HFFc6 (cell line): ENCODE measurements around the gene SLC66A2. TPM values are rescaled to one million over a fixed set of nuclear protein-coding genes. Genes with fewer than 3 reads are reported as not detected.

Experiments used
- DNase-seq: peaks from one replicate; pipeline ENCODE4 v3.0.0-alpha.2; 2018
- H3K27ac Mint-ChIP-seq: 2 replicates; pipeline ENCODE4 v1.8.0; 2020; ENCODE audit warnings: mild to moderate bottlenecking, mixed read lengths
- H3K27me3 Mint-ChIP-seq: 2 replicates; pipeline ENCODE4 v1.8.0; 2021; ENCODE audit warnings: mild to moderate bottlenecking, moderate library complexity, mixed read lengths; ENCODE audit not compliant: insufficient read depth
- H3K36me3 Mint-ChIP-seq: 2 replicates; pipeline ENCODE4 v1.8.0; 2021; ENCODE audit warnings: low read depth, mixed read lengths
- H3K4me1 Mint-ChIP-seq: 2 replicates; pipeline ENCODE4 v1.8.0; 2020; ENCODE audit warnings: low read depth, mixed read lengths
- H3K4me3 Mint-ChIP-seq: 2 replicates; pipeline ENCODE4 v1.8.0; 2020; ENCODE audit warnings: mild to moderate bottlenecking, moderate library complexity, mixed read lengths
- H3K9me3 Mint-ChIP-seq: 2 replicates; pipeline ENCODE4 v1.8.0; 2020; ENCODE audit warnings: mild to moderate bottlenecking, mixed read lengths
- total RNA-seq, 6 experiments: library from RNA; stranded (reverse); fragmentation: NEBNext Ultra II Directional; extraction: Animal tissue kit (Norgen Biotek cat#: 25700); gene quantifications; 2 replicates in 1 of 6; 3 replicates in 5 of 6; pipeline ENCODE4 v1.2.3, GENCODE V29; 2021
- TF ChIP-seq, protein P1 (sequence below): fragments of 200-600 bp; sonication (generic); IDR thresholded peaks from 2 replicates; pipeline ENCODE4 v1.5.0; 2021; ENCODE audit warnings: antibody characterized with exemption, mild to moderate bottlenecking

Gene SLC66A2
- total RNA-seq, 6 experiments from 2014 or later: 26.6 to 41.2 (median 29.9) TPM

DNA sequence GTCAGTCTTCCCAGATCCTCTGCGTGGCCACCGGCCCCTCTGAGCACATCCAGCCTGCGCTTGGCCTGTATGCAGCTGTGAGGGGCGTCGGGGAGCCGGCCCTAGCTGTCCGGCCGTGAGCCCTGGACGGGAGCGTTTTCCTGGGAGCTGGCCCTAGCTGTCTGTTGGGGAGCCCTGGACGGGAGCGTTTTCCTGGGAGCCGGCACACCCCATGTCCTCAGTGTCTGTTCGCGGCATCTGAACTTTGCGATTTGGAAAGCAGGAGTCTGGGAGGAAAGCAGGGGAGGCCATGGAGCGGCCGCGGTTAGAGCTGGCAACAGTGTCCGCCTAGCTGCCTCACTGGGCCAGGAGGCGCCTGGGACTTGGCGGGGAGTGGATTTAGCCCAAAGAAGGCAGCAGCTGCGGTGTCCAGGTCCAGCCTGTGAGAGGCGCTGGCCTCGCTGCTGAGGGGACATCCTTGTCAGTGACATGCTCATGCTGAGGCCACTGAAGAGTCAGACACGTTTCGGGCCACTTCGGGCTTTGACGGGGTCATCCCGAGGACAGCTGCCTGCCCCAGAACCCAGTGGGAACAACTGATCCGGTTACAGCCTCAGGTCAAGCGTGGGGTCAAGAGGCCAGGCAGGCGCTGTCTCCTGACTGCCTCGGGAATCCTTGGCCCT lies 77.9 kb downstream of the SLC66A2 start:
- Mint-ChIP-seq H3K36me3 (0 out of 2 replicates have a peak, but pooled peaks cover 4% of the 10 kb centered on the region), H3K4me1 (no peaks in the 10 kb centered on the region), H3K27me3 (peaks cover 3% of the 10 kb centered on the region), H3K4me3 (no peak overlapping the region), H3K9me3 (peaks cover 5% of the 10 kb centered on the region; the same call in 1 of the 2 replicates), H3K27ac (no peak overlapping the region)
- TF ChIP-seq, protein P1, sequence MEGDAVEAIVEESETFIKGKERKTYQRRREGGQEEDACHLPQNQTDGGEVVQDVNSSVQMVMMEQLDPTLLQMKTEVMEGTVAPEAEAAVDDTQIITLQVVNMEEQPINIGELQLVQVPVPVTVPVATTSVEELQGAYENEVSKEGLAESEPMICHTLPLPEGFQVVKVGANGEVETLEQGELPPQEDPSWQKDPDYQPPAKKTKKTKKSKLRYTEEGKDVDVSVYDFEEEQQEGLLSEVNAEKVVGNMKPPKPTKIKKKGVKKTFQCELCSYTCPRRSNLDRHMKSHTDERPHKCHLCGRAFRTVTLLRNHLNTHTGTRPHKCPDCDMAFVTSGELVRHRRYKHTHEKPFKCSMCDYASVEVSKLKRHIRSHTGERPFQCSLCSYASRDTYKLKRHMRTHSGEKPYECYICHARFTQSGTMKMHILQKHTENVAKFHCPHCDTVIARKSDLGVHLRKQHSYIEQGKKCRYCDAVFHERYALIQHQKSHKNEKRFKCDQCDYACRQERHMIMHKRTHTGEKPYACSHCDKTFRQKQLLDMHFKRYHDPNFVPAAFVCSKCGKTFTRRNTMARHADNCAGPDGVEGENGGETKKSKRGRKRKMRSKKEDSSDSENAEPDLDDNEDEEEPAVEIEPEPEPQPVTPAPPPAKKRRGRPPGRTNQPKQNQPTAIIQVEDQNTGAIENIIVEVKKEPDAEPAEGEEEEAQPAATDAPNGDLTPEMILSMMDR: no peak
- DNase-seq: no peak

DNA sequence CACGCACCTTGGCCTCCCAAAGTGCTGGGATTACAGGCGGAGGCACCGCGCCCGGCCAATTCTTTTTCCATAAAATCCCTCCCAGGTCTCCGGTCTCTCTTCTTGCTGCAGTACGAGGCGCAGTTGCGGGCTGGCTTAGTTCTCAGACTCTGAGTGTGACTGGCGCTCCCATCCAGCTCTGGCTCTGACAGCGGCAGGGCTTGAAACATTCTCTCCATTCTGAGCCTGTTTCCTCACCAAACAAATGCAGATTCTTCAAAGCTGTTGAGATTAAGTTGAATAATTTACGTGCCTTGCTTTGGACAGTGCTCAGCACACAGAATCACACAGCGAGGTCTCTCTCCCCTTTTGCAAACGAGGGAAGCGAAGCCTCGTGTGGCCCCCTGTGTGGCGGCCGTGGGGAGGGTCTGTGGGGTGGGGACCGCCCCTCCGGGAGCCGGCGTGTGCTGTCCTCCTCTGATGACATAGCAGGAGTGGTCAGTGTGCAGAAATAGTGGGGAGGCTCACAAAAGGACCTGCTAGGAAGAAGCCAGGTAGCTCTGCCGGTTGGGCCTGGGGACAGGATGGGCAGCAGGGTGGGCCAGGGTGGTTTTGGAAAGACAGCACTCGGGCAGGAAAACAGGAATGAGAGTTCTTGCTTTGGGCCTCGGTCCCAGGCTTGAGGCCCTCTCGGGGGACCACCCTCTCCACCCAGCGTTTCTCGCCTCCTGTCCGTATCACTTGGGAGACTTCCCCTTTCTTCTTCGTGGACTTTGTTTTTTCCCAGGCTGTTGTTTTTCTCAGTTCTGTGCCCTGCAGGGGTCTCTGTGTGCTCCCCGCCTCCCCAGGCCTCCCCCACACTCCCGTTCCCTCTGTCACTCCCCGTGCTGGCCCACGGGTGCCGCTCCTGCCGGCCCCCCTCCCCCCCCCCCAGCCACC lies 78.7 kb downstream of the SLC66A2 start:
- Mint-ChIP-seq H3K27me3 (peaks cover 3% of the 10 kb centered on the region), H3K9me3 (peaks cover 5% of the 10 kb centered on the region; the same call in 1 of the 2 replicates), H3K27ac (no peak overlapping the region), H3K36me3 (0 out of 2 replicates have a peak, but pooled peaks cover 4% of the 10 kb centered on the region), H3K4me3 (no peak overlapping the region), H3K4me1 (no peaks in the 10 kb centered on the region)
- TF ChIP-seq, protein P1: no peak
- DNase-seq: no peak

DNA sequence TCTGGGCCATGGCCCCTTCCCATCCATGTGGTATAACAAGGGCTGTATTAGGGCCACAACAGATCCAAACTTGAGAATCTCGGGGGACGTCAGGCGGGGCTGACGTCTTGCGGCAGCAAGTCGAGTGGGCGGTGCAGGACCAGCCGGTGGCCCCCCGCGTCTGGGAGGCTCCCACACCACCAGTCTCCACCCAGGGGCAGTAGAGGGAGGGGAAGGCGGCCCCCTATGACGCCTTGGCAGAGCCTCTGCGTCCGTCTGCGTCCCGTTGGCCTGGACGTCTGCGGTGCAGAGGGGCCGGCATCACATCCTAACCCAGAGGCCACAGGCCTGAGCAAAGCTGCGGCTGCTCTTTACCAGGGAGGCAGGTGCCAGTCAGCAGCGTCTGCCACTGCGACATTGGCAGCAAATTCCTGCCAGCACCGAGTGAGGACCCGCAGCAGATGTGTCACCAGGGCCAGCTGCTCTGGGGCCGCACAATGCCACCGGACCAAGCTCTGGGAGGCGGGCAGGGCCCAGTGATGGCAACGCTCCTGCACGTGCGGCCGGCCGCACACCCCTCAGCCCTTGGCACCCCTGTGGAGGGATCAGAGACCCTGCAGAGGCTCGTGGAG lies 79.9 kb downstream of the SLC66A2 start:
- TF ChIP-seq, protein P1: no peak
- Mint-ChIP-seq H3K27me3 (peaks cover under 1% of the 10 kb centered on the region), H3K4me3 (no peak overlapping the region), H3K9me3 (peaks cover 5% of the 10 kb centered on the region; the same call in 1 of the 2 replicates), H3K4me1 (no peaks in the 10 kb centered on the region), H3K27ac (no peak overlapping the region), H3K36me3 (0 out of 2 replicates have a peak, but pooled peaks cover 4% of the 10 kb centered on the region)
- no peak for DNase-seq

GRCh38 chr18:79871026-79871390 lies 80.4 kb downstream of the SLC66A2 start:
- Mint-ChIP-seq H3K36me3 (0 out of 2 replicates have a peak, but pooled peaks cover 4% of the 10 kb centered on the region), H3K4me1 (no peaks in the 10 kb centered on the region), H3K4me3 (no peak overlapping the region), H3K27me3 (no peaks in the 10 kb centered on the region; the same call in none of the 2 replicates), H3K9me3 (peaks cover 5% of the 10 kb centered on the region; the same call in 1 of the 2 replicates), H3K27ac (no peak overlapping the region)
- TF ChIP-seq, protein P1: no peak
- DNase-seq: no peak

- H3K4me3 Mint-ChIP-seq: no peak overlapping the region
- 0 out of 2 replicates have a peak, but pooled peaks cover 4% of the 10 kb centered on the region for H3K36me3 Mint-ChIP-seq
- no peaks in the 10 kb centered on the region; the same call in none of the 2 replicates for H3K27me3 Mint-ChIP-seq
- no peaks in the 10 kb centered on the region for H3K4me1 Mint-ChIP-seq
- DNase-seq: no peak
- TF ChIP-seq, protein P1: no peak
- H3K27ac Mint-ChIP-seq: no peak overlapping the region
- peaks cover 5% of the 10 kb centered on the region; the same call in 1 of the 2 replicates for H3K9me3 Mint-ChIP-seq
Measured at GRCh38 chr18:79870301-79871025, 81.0 kb downstream of the SLC66A2 start.
